ENCODE measurements around the gene ANKMY2.
"Not testable (repeated sequence)": the region's sequence is repeated elsewhere in the genome, so short reads cannot be mapped to it uniquely, and the experiment has no call there.

ANKMY2 gene

GRCh38 chr7:16645593-16646471, at the start of gene ANKMY2, which contains the start of gene BZW2:
ANKMY2 (minus strand) TSS chr7:16645754; CDS start chr7:16645573, 181 bp downstream.
BZW2 (plus strand) TSS chr7:16646181; CDS start chr7:16665444, 19,263 bp downstream.
- peak; percentile 97 for DNase-seq (ENCODE audit: low spot score)

- DNase-seq (ENCODE audit: low spot score), result no peak
These were observed 49.3 kb upstream of the ANKMY2 start for GRCh38 chr7:16694806-16695205.

DNA sequence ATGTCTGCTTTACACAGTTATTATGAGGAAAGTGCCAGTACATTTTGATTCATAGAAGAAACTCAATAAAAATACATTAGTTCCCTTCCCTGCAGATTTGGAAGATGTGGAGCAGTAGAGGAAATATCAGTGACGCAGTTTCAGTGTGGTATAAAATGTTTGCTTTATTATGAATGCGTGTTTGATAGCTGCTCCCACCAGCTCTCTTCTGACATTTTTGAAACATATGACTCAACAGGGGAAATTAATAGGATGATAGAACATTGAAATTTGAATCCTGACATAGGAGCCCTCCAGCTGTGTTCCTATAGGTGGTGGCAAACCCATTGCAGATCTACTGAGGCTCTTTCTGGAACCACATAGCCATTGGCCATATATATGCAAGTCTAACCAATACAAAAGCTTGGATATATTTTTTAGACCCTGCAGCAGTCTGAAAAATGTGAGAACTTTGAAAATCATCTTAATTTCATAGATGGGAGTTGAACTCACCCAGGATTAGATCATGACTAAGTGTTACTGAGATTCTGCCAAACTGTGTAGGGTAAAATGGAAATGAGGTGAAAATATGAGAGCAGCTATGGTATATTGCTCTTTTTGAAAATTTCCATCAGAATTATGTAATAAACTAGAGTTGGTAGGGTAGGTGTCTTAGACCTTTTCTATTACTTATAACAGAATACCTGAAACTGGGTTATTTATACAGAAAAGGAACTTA, 48.2 kb upstream of the ANKMY2 start:
- no peak for DNase-seq (ENCODE audit: low spot score)

DNA sequence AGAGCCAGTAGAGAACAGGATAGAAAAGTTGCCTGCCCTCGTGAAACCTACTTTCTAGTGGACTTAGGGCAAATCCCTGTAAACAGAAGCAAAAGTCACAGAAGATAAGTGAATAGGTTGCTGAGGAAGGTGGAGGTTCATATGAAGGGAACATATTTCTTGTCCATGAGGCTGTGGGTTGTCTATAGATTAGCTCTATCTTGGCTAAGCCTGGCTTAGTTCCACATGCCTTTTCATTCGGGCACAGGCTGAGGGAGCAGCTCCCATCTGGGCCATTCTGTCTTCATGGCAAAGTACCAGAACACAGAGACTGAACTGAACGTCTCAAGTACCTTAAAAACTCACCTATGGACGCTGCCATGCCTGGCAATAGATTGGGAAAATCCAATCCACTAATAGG, 45.7 kb upstream of the ANKMY2 start:
- DNase-seq (ENCODE audit: low spot score), result no peak

GRCh38 chr7:16688249-16688648, 42.7 kb upstream of the ANKMY2 start:
- DNase-seq (ENCODE audit: low spot score), result no peak

- no peak for DNase-seq (ENCODE audit: low spot score)
These were observed 40.0 kb upstream of the ANKMY2 start for GRCh38 chr7:16685535-16685934.

GRCh38 chr7:16684935-16685334, 39.4 kb upstream of the ANKMY2 start:
- no peak for DNase-seq (ENCODE audit: low spot score)

DNA sequence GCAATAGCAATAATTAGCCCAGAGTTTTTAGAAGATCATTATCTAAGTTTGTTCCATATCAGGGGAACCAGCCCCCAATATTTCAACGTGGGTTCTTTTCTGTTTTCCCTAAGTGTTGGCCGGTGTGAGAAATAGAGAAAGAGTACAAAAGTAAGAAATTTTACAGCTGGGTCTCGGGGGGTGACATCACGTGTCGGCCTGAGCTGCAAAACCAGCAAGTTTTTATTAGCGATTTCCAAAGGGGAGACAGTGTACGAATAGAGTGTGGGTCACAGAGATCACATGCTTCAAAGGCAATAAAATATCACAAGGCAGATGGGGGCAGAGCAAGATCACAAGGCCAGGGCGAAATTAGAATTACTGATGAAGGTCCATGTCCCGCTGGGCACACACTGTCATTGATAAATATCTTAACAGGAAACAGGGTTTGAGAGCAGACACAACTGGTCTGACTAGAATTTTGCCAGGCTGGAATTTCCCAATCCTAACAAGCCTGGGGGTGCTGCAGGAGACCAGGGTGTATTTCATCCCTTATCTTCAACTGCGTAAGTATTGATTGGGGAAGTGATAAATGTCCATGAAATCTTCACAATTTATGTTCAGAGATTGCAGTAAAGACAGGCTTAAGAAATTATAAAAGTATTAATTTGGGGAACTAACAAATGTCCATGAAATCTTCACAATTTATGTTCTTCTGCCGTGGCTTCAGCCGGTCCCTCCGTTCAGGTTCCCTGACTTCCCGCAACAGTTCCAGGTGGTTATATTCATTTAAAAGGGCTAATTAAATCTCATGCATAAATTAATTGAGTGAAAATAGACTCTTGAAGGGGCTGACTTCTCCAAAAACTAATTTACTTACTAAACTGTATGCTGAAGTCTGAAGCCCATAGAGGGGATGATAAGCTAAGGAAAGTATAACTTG, 33.4 kb upstream of the ANKMY2 start:
- DNase-seq (ENCODE audit: low spot score), result not testable (repeated sequence)

DNA sequence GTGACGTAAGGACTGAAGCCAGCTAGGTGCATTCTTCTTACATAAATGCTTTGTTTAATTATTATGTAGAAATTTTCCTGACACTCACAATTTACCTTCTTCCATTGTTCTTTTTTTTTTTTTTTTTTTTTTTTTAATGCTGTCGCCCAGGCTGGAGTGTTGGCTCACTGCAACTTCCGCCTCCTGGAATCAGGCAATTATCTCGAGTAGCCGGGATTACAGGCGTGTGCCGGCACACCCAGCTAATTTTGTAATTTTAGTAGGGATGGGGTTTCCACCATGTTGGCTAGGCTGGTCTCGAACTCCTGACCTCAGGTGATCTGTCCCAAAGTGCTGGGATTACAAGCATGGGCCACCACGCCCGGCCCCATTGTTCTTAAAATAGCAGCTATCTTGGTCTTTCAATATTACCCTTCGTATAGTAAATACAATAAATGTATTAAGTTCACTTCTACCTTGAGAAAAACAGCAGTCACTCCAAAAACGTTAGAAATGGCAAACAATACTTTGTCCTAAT, 32.5 kb upstream of the ANKMY2 start:
- no peak for DNase-seq (ENCODE audit: low spot score)

- DNase-seq (ENCODE audit: low spot score), result no peak
These were observed 29.7 kb upstream of the ANKMY2 start for GRCh38 chr7:16675277-16675676.

DNA sequence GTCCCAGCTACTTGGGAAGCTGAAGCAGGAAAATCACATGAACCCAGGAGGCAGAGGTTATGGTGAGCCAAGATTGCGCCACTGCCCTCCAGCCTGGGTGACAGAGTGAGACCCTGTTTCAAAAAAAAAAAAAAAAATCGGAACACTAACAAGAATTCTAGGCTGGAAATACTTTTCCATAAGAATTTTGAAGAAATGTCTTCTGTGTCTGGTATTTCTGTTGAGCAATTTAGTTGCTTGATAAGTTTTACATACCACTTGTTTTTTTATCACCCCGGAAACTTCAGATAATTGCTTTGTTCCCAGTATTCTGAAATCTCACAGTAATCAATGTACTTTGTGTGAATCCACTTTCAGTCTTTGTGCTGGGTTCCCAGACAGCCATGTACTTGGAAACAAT, 26.3 kb upstream of the ANKMY2 start:
- DNase-seq (ENCODE audit: low spot score), result no peak

DNA sequence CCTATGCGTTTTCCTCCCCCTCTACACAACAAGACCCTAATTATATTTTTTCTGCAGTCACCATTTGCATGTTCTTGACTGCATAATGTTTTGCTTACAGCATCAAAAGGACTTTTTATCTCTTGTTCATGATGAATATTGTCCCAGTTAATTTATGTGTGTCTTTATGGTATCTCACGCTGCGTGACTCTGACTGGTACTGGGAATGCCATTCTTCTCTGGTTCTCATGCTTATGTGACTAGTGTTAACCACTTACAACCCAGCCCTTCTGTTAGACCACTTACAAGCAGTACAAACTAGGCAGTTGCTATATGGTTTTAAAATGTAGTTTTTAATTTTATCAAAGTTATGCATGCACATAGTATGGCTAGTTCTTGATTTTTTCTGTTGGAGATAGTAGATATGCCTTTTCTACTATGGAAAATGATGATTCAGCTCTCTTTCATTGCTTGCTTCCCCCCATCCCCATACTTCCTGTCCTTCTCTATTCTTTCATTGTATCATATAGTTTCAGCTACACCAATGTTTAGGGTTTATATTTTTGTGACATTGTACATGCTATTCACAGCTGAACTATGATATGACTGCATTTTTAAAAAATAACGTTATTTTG, 25.3 kb upstream of the ANKMY2 start:
- DNase-seq (ENCODE audit: low spot score), result no peak

- DNase-seq (ENCODE audit: low spot score), result peak; percentile 40
These were observed 24.5 kb upstream of the ANKMY2 start for GRCh38 chr7:16670021-16670420.

- no peak for DNase-seq (ENCODE audit: low spot score)
These were observed 24.0 kb upstream of the ANKMY2 start for GRCh38 chr7:16669581-16669980.

- DNase-seq (ENCODE audit: low spot score), result no peak
These were observed 23.4 kb upstream of the ANKMY2 start for GRCh38 chr7:16668978-16669377.

- DNase-seq (ENCODE audit: low spot score), result peak; percentile 93
These were observed 22.7 kb upstream of the ANKMY2 start for GRCh38 chr7:16668049-16668858.

DNA sequence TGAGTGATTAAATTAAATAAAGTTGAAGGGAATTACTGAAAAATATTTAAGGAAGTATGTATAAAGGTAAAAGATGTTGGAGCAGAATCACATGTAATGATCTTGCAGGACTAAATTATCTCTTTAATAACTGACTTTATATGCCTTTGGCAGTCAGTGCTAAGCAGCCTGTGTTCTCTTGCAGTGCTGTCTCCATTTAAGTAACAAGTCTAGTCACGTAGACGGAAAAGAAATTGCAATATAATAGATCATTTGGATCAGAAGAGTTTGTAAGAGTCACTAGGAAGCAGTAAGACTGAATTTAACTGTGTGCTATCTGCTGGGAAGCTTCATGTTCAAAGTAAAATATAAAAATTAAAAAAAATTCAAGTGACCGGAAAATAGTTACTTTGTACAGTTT, 21.8 kb upstream of the ANKMY2 start:
- no peak for DNase-seq (ENCODE audit: low spot score)

DNA sequence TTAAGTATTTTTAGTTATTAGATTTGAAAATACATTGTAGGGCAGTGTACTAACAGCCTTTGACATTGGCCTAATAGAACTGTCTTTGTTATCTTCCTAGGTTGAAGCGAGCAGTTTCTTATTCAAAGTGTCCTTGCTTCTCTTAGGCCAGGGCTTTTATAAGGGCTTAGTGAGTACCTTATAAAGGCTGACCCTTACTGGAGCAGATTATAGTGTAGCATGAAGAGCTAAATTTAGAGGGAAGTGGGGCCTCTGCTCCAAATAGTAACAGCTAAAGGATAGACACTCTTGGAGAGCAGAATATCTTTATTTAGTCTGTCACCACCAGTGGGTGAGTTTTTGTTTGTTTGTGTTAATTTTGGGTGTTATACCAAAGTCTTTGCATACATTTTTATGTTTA, 16.4 kb upstream of the ANKMY2 start:
- no peak for DNase-seq (ENCODE audit: low spot score)

DNA sequence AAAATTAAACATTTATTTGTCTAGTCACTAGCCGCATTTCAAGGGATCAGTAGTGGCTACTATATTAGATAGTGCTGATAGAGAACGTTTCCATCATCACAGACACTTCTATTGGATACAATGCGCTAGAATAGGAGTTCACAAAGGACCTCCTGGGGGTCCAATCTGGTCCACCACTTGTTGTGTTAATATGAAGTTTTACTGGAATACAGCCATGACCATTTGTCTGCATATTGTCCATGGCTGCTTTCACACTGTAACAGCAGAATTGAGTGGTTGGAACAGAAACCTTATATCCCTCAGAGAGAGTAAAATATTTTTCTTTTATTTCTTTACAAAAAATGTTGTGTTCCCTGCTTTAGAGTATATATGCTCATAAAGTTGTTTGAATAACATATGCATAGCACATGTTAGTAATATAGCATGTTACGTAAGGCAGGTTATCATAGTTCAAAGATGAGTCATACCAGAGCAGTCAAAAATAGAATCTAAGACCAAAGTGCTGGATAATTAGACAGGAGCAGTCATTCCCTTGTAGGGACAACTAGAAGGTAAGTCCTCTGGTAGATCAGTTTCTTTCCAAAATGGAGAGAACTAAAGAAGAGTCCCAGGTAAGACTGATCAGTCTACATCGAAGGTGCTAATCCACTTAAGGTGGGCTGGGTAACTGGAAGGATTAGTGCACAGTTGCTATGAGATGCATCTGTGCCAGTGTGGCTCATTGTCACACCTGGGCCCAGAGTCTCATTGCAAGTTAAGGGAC, 15.3 kb upstream of the ANKMY2 start:
- DNase-seq (ENCODE audit: low spot score), result no peak

All from AG20443 (cell line).